Gastroesophageal sphincter (tissue), 3 donors: Measurements from ENCODE around the gene RERE.

ENCODE experiments used
- EP300 ChIP-seq: sonication (generic); formaldehyde crosslinking; IDR thresholded peaks from one replicate; pipeline ENCODE4 v1.6.1; 2017; ENCODE audit warnings: antibody characterized with exemption, mild to moderate bottlenecking
- POLR2A ChIP-seq, 2 donors: fragments of 450-650 bp; IDR thresholded peaks; one replicate each; pipeline ENCODE4 v1.6.1; 2017; ENCODE audit warnings: antibody characterized with exemption in 2 of 2, mild to moderate bottlenecking in 2 of 2, moderate library complexity in 1 of 2
- TF ChIP-seq, protein P1 (sequence below), 4 experiments: fragments of 200-600 bp in 2 of 4; fragments of 450-650 bp in 2 of 4; sonication (generic) in 1 of 4; IDR thresholded peaks; one replicate each; pipeline ENCODE4 v1.5.1; 2017 to 2019; ENCODE audit warnings: antibody characterized with exemption in 4 of 4, mild to moderate bottlenecking in 2 of 4, moderate library complexity in 2 of 4

DNA sequence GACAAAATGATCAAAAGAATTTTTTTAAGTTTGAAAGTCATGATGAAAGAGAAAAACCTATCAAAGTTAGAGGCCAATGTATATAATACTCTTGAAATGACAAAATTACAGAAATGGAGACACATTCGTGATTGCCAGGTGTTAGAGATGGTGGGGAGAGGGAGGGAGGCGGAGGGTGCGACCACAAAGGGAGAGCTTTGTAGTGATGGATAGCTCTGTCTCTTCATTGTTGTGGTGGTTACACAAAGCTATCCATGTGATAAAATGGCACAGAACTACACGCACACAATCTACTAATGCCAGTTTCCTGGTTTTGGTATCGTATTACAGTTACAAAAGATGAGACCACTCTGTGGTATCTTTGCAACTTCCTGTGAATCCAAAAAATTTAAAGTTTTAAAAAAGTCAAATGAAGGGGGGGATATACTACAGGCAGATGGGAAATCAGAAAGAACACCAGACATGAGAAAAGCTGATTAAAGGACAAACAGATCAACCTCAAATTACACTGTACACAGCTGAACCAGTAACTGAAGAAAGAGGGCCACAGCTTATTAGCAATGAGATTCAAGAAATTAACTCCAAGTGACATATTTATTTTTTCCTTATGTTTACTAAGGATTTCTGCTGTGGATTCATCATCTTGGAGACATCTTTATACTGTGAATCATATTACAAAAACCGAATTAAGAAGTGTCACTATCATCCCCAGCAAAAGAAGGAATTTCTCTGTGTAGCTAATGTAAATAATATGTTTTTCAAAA is 300.5 kb downstream of the RERE start:
- TF ChIP-seq, protein P1, sequence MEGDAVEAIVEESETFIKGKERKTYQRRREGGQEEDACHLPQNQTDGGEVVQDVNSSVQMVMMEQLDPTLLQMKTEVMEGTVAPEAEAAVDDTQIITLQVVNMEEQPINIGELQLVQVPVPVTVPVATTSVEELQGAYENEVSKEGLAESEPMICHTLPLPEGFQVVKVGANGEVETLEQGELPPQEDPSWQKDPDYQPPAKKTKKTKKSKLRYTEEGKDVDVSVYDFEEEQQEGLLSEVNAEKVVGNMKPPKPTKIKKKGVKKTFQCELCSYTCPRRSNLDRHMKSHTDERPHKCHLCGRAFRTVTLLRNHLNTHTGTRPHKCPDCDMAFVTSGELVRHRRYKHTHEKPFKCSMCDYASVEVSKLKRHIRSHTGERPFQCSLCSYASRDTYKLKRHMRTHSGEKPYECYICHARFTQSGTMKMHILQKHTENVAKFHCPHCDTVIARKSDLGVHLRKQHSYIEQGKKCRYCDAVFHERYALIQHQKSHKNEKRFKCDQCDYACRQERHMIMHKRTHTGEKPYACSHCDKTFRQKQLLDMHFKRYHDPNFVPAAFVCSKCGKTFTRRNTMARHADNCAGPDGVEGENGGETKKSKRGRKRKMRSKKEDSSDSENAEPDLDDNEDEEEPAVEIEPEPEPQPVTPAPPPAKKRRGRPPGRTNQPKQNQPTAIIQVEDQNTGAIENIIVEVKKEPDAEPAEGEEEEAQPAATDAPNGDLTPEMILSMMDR (IDR thresholded peaks at IDR 0.05) = no peak
- TF ChIP-seq EP300 (no peak), POLR2A (IDR thresholded peaks at IDR 0.05) (no peak)
